ENCODE data around the gene TOR1AIP2.

GRCh38 chr1:179815641-179816040 lies 62.0 kb downstream of the TOR1AIP2 start:
- TF ChIP-seq TAF1 (IDR thresholded peaks at IDR 0.05; ENCODE audit: low read depth, low read length) (no peak), POU2F2 (IDR thresholded peaks at IDR 0.05; ENCODE audit: low read depth, low read length) (no peak), SPI1 (IDR thresholded peaks at IDR 0.05; ENCODE audit: low read depth, low read length) (no peak)

Data from GM12891 (cell line).